Loucy (cell line): ENCODE measurements around the gene ABCC3.

Experiments used
- H2AFZ ChIP-seq: fragments of 200-600 bp; sonication (generic); 2 replicates; pipeline ENCODE4 v1.6.0; 2016; ENCODE audit warnings: antibody characterized with exemption, mild to moderate bottlenecking, low read length, moderate library complexity
- H3F3A ChIP-seq: fragments of 200-600 bp; 2 replicates; pipeline ENCODE4 v1.6.0; 2016; ENCODE audit warnings: antibody characterized with exemption, low read depth, mild to moderate bottlenecking
- H3K27me3 ChIP-seq: fragments of 200-600 bp; sonication (generic); 2 replicates; pipeline ENCODE4 v1.6.1; 2014; ENCODE audit warnings: low read length, mild to moderate bottlenecking; ENCODE audit not compliant: insufficient read depth, poor library complexity, severe bottlenecking
- H3K36me3 ChIP-seq: fragments of 200-600 bp; sonication (generic); 2 replicates; pipeline ENCODE4 v1.6.1; 2016; ENCODE audit warnings: low read length; ENCODE audit not compliant: insufficient read depth
- H3K4me1 ChIP-seq: fragments of 200-600 bp; sonication (generic); 2 replicates; pipeline ENCODE4 v1.5.1; 2014; ENCODE audit warnings: low read length, mild to moderate bottlenecking; ENCODE audit not compliant: insufficient read depth, poor library complexity, severe bottlenecking
- H3K4me2 ChIP-seq: fragments of 200-600 bp; sonication (generic); 2 replicates; pipeline ENCODE4 v1.6.0; 2014; ENCODE audit warnings: antibody characterized with exemption, low read length, low read depth, mild to moderate bottlenecking; ENCODE audit not compliant: poor library complexity, severe bottlenecking
- H3K4me3 ChIP-seq: fragments of 200-600 bp; sonication (generic); 2 replicates; pipeline ENCODE4 v1.5.1; 2014; ENCODE audit warnings: low read length, mild to moderate bottlenecking, mixed read lengths; ENCODE audit not compliant: poor library complexity, severe bottlenecking
- H3K79me2 ChIP-seq: fragments of 200-600 bp; sonication (generic); 2 replicates; pipeline ENCODE4 v1.6.1; 2014; ENCODE audit warnings: low read length; ENCODE audit not compliant: insufficient read depth
- H3K9ac ChIP-seq: fragments of 200-600 bp; sonication (generic); 2 replicates; pipeline ENCODE4 v1.6.0; 2014; ENCODE audit warnings: mild to moderate bottlenecking, low read depth, low read length, moderate library complexity; ENCODE audit not compliant: poor library complexity, severe bottlenecking
- H3K9me2 ChIP-seq: fragments of 200-600 bp; sonication (generic); replicated peaks from 2 replicates; pipeline ENCODE4 v1.6.1; 2016; ENCODE audit warnings: low read depth, low read length, mixed read lengths
- H3K9me3 ChIP-seq: fragments of 200-600 bp; sonication (generic); 2 replicates; pipeline ENCODE4 v1.6.1; 2014; ENCODE audit warnings: mild to moderate bottlenecking, antibody characterized with exemption, low read length, low read depth; ENCODE audit not compliant: insufficient read depth
- H4K20me1 ChIP-seq: fragments of 200-600 bp; sonication (generic); 2 replicates; pipeline ENCODE4 v1.6.0; 2014; ENCODE audit warnings: antibody characterized with exemption, low read length, mild to moderate bottlenecking; ENCODE audit not compliant: insufficient read depth, poor library complexity, severe bottlenecking
- EZH2phosphoT487 ChIP-seq: fragments of 200-600 bp; IDR thresholded peaks from 2 replicates; pipeline ENCODE4 v1.6.1; 2018; ENCODE audit warnings: antibody characterized with exemption, mild to moderate bottlenecking, moderate library complexity, borderline replicate concordance
- TF ChIP-seq, protein P1 (sequence below): fragments of 200-600 bp; sonication (generic); conservative IDR thresholded peaks from 2 replicates; pipeline ENCODE4 v1.5.1; 2014; ENCODE audit warnings: mild to moderate bottlenecking, antibody characterized with exemption, low read length

The ABCC3 gene

GRCh38 chr17:50710025-50710424 lies 75.3 kb downstream of the ABCC3 start:
- Histone ChIP-seq H3K4me1 (peaks cover 22% of the 10 kb centered on the region), H3K36me3 (no peaks in the 10 kb centered on the region), H3K79me2 (peaks cover 37% of the 10 kb centered on the region), H3K4me2 (no peak overlapping the region), H4K20me1 (peaks cover 11% of the 10 kb centered on the region), H3K9me3 (no peaks in the 10 kb centered on the region), H3K9ac (no peak overlapping the region), H3K27me3 (no peaks in the 10 kb centered on the region), H3K4me3 (no peak overlapping the region), H2AFZ (no peak overlapping the region), H3F3A (peaks cover 6% of the 10 kb centered on the region; the same call in 1 of the 2 replicates), H3K9me2 (no peaks in the 10 kb centered on the region)
- TF ChIP-seq, protein P1, sequence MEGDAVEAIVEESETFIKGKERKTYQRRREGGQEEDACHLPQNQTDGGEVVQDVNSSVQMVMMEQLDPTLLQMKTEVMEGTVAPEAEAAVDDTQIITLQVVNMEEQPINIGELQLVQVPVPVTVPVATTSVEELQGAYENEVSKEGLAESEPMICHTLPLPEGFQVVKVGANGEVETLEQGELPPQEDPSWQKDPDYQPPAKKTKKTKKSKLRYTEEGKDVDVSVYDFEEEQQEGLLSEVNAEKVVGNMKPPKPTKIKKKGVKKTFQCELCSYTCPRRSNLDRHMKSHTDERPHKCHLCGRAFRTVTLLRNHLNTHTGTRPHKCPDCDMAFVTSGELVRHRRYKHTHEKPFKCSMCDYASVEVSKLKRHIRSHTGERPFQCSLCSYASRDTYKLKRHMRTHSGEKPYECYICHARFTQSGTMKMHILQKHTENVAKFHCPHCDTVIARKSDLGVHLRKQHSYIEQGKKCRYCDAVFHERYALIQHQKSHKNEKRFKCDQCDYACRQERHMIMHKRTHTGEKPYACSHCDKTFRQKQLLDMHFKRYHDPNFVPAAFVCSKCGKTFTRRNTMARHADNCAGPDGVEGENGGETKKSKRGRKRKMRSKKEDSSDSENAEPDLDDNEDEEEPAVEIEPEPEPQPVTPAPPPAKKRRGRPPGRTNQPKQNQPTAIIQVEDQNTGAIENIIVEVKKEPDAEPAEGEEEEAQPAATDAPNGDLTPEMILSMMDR: no peak
- no peak for TF ChIP-seq EZH2phosphoT487

DNA sequence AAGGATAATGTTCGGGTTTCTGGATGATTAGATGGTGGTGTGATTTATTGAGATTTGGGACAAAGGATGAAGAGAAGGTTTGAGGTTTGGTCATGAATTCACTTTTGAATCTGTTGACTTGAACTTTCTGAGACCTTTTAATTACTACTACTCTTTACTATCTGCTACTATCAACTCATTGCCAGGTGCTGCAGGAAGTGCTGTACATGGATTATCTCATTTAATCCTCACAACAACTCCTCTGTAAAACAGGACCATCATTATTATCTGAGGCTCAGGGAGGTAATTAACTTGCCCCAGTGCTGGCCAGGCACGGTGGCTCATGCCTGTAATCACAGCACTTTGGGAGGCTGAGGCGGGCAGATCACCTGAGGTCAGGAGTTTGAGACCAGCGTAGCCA lies 76.0 kb downstream of the ABCC3 start:
- H3F3A ChIP-seq: peaks cover 6% of the 10 kb centered on the region; the same call in 1 of the 2 replicates
- H3K9me3 ChIP-seq: no peaks in the 10 kb centered on the region
- no peaks in the 10 kb centered on the region for H3K9me2 ChIP-seq
- TF ChIP-seq EZH2phosphoT487: no peak
- TF ChIP-seq, protein P1: no peak
- no peak overlapping the region for H3K4me3 ChIP-seq
- peaks cover 4% of the 10 kb centered on the region for H4K20me1 ChIP-seq
- peaks cover 22% of the 10 kb centered on the region for H3K4me1 ChIP-seq
- H3K79me2 ChIP-seq: peaks cover 31% of the 10 kb centered on the region
- no peaks in the 10 kb centered on the region for H3K36me3 ChIP-seq
- no peak overlapping the region for H2AFZ ChIP-seq
- no peaks in the 10 kb centered on the region for H3K27me3 ChIP-seq
- H3K9ac ChIP-seq: no peak overlapping the region
- no peak overlapping the region for H3K4me2 ChIP-seq

- no peaks in the 10 kb centered on the region for H3K36me3 ChIP-seq
- no peak overlapping the region for H3K9ac ChIP-seq
- peaks cover 12% of the 10 kb centered on the region for H3K79me2 ChIP-seq
- TF ChIP-seq, protein P1: no peak
- TF ChIP-seq EZH2phosphoT487: no peak
- H3K4me3 ChIP-seq: no peak overlapping the region
- no peak overlapping the region for H2AFZ ChIP-seq
- H3K9me2 ChIP-seq: no peaks in the 10 kb centered on the region
- no peaks in the 10 kb centered on the region for H3K27me3 ChIP-seq
- no peaks in the 10 kb centered on the region for H4K20me1 ChIP-seq
- no peak overlapping the region for H3K4me2 ChIP-seq
- H3F3A ChIP-seq: 0 out of 2 replicates have a peak, but pooled peaks cover 2% of the 10 kb centered on the region
- H3K9me3 ChIP-seq: no peaks in the 10 kb centered on the region
- H3K4me1 ChIP-seq: peaks cover 17% of the 10 kb centered on the region
These were observed 78.0 kb downstream of the ABCC3 start for GRCh38 chr17:50712641-50713040.
